ENCODE data around the gene ZNF837.
A peak's percentile ranks its signal among the peaks of the same experiment; 100 is the strongest.
"Not testable (repeated sequence)": the region's sequence is repeated elsewhere in the genome, so short reads cannot be mapped to it uniquely, and the experiment has no call there.

Gene ZNF837

GRCh38 chr19:58382997-58383603 lies 2.3 kb upstream of the ZNF837 start:
- Histone ChIP-seq H3K36me3 (ENCODE audit: control insufficient read depth, insufficient read depth, low read length) (peaks cover 8% of the 10 kb centered on the region), H3K9me3 (ENCODE audit: control insufficient read depth, insufficient read depth, low read depth, low read length) (no peaks in the 10 kb centered on the region), H3K4me3 (ENCODE audit: low read depth, low read length) (no peak overlapping the region), H3K4me1 (ENCODE audit: control insufficient read depth, insufficient read depth, low read length) (peaks cover 18% of the 10 kb centered on the region), H3K9ac (ENCODE audit: low read length) (no peak overlapping the region), H3K27ac (ENCODE audit: low read depth, low read length) (no peak overlapping the region), H3K27me3 (ENCODE audit: control insufficient read depth, insufficient read depth, low read length) (no peaks in the 10 kb centered on the region)

GRCh38 chr19:58381460-58382212 lies 806 bp upstream of the ZNF837 start:
- Histone ChIP-seq H3K9ac (ENCODE audit: low read length) (peak overlapping the region; percentile 59), H3K4me1 (ENCODE audit: control insufficient read depth, insufficient read depth, low read length) (peaks cover 13% of the 10 kb centered on the region), H3K4me3 (ENCODE audit: low read depth, low read length) (peak overlapping the region; percentile 80), H3K9me3 (ENCODE audit: control insufficient read depth, insufficient read depth, low read depth, low read length) (no peaks in the 10 kb centered on the region), H3K36me3 (ENCODE audit: control insufficient read depth, insufficient read depth, low read length) (no peaks in the 10 kb centered on the region), H3K27ac (ENCODE audit: low read depth, low read length) (no peak overlapping the region), H3K27me3 (ENCODE audit: control insufficient read depth, insufficient read depth, low read length) (no peaks in the 10 kb centered on the region)

GRCh38 chr19:58380037-58380661 lies 681 bp downstream of the ZNF837 start:
- no peaks in the 10 kb centered on the region for H3K9me3 ChIP-seq (ENCODE audit: control insufficient read depth, insufficient read depth, low read depth, low read length)
- H3K36me3 ChIP-seq (ENCODE audit: control insufficient read depth, insufficient read depth, low read length) = no peaks in the 10 kb centered on the region
- peaks cover 6% of the 10 kb centered on the region for H3K4me1 ChIP-seq (ENCODE audit: control insufficient read depth, insufficient read depth, low read length)
- no peaks in the 10 kb centered on the region for H3K27me3 ChIP-seq (ENCODE audit: control insufficient read depth, insufficient read depth, low read length)
- peak overlapping the region; percentile 78 for H3K9ac ChIP-seq (ENCODE audit: low read length)
- peak overlapping the region; percentile 56; the same call in 1 of the 2 replicates for H3K27ac ChIP-seq (ENCODE audit: low read depth, low read length)
- H3K4me3 ChIP-seq (ENCODE audit: low read depth, low read length) = peak overlapping the region; percentile 80

GRCh38 chr19:58379246-58379645 lies 1.6 kb downstream of the ZNF837 start:
- H3K4me3 ChIP-seq (ENCODE audit: low read depth, low read length) = no peak overlapping the region
- H3K9me3 ChIP-seq (ENCODE audit: control insufficient read depth, insufficient read depth, low read depth, low read length) = no peaks in the 10 kb centered on the region
- no peaks in the 10 kb centered on the region for H3K27me3 ChIP-seq (ENCODE audit: control insufficient read depth, insufficient read depth, low read length)
- H3K36me3 ChIP-seq (ENCODE audit: control insufficient read depth, insufficient read depth, low read length) = no peaks in the 10 kb centered on the region
- H3K27ac ChIP-seq (ENCODE audit: low read depth, low read length) = no peak overlapping the region
- no peak overlapping the region for H3K9ac ChIP-seq (ENCODE audit: low read length)
- peaks cover 6% of the 10 kb centered on the region for H3K4me1 ChIP-seq (ENCODE audit: control insufficient read depth, insufficient read depth, low read length)

- H3K9me3 ChIP-seq (ENCODE audit: control insufficient read depth, insufficient read depth, low read depth, low read length); H3K4me1 ChIP-seq (ENCODE audit: control insufficient read depth, insufficient read depth, low read length); H3K27me3 ChIP-seq (ENCODE audit: control insufficient read depth, insufficient read depth, low read length); H3K4me3 ChIP-seq (ENCODE audit: low read depth, low read length); H3K36me3 ChIP-seq (ENCODE audit: control insufficient read depth, insufficient read depth, low read length); H3K27ac ChIP-seq (ENCODE audit: low read depth, low read length); H3K9ac ChIP-seq (ENCODE audit: low read length): not testable (repeated sequence)
Measured at GRCh38 chr19:58376724-58377123, 4.1 kb downstream of the ZNF837 start.

- no peak overlapping the region for H3K9ac ChIP-seq (ENCODE audit: low read length)
- no peaks in the 10 kb centered on the region for H3K9me3 ChIP-seq (ENCODE audit: control insufficient read depth, insufficient read depth, low read depth, low read length)
- no peaks in the 10 kb centered on the region for H3K36me3 ChIP-seq (ENCODE audit: control insufficient read depth, insufficient read depth, low read length)
- H3K4me1 ChIP-seq (ENCODE audit: control insufficient read depth, insufficient read depth, low read length) = no peaks in the 10 kb centered on the region
- no peak overlapping the region for H3K27ac ChIP-seq (ENCODE audit: low read depth, low read length)
- H3K27me3 ChIP-seq (ENCODE audit: control insufficient read depth, insufficient read depth, low read length) = no peaks in the 10 kb centered on the region
- no peak overlapping the region for H3K4me3 ChIP-seq (ENCODE audit: low read depth, low read length)
Measured at GRCh38 chr19:58374200-58374599, 6.6 kb downstream of the ZNF837 start.

- Histone ChIP-seq H3K9ac (ENCODE audit: low read length) (no peak overlapping the region), H3K27ac (ENCODE audit: low read depth, low read length) (no peak overlapping the region), H3K4me3 (ENCODE audit: low read depth, low read length) (no peak overlapping the region), H3K4me1 (ENCODE audit: control insufficient read depth, insufficient read depth, low read length) (no peaks in the 10 kb centered on the region), H3K27me3 (ENCODE audit: control insufficient read depth, insufficient read depth, low read length) (no peaks in the 10 kb centered on the region), H3K36me3 (ENCODE audit: control insufficient read depth, insufficient read depth, low read length) (no peaks in the 10 kb centered on the region), H3K9me3 (ENCODE audit: control insufficient read depth, insufficient read depth, low read depth, low read length) (no peaks in the 10 kb centered on the region)
Measured at GRCh38 chr19:58372311-58373133, 8.3 kb downstream of the ZNF837 start.

GRCh38 chr19:58368561-58369360 lies 12.1 kb downstream of the ZNF837 start:
- Histone ChIP-seq H3K27ac (ENCODE audit: low read depth, low read length) (no peak overlapping the region), H3K4me3 (ENCODE audit: low read depth, low read length) (no peak overlapping the region), H3K9ac (ENCODE audit: low read length) (no peak overlapping the region), H3K9me3 (ENCODE audit: control insufficient read depth, insufficient read depth, low read depth, low read length) (no peaks in the 10 kb centered on the region), H3K4me1 (ENCODE audit: control insufficient read depth, insufficient read depth, low read length) (no peaks in the 10 kb centered on the region), H3K27me3 (ENCODE audit: control insufficient read depth, insufficient read depth, low read length) (no peaks in the 10 kb centered on the region), H3K36me3 (ENCODE audit: control insufficient read depth, insufficient read depth, low read length) (no peaks in the 10 kb centered on the region)

GRCh38 chr19:58367698-58368454 lies 13.0 kb downstream of the ZNF837 start:
- no peak overlapping the region for H3K4me3 ChIP-seq (ENCODE audit: low read depth, low read length)
- no peaks in the 10 kb centered on the region for H3K27me3 ChIP-seq (ENCODE audit: control insufficient read depth, insufficient read depth, low read length)
- no peaks in the 10 kb centered on the region for H3K36me3 ChIP-seq (ENCODE audit: control insufficient read depth, insufficient read depth, low read length)
- H3K4me1 ChIP-seq (ENCODE audit: control insufficient read depth, insufficient read depth, low read length) = no peaks in the 10 kb centered on the region
- H3K27ac ChIP-seq (ENCODE audit: low read depth, low read length) = no peak overlapping the region
- no peaks in the 10 kb centered on the region for H3K9me3 ChIP-seq (ENCODE audit: control insufficient read depth, insufficient read depth, low read depth, low read length)
- no peak overlapping the region for H3K9ac ChIP-seq (ENCODE audit: low read length)

Data from HUES6 (cell line).